ENCODE results near the gene NTN1.

GRCh38 chr17:9271989-9272388 lies 250.7 kb downstream of the NTN1 start:
- TF ChIP-seq POLR2A (IDR thresholded peaks at IDR 0.05) = no peak
- TF ChIP-seq, protein P1, sequence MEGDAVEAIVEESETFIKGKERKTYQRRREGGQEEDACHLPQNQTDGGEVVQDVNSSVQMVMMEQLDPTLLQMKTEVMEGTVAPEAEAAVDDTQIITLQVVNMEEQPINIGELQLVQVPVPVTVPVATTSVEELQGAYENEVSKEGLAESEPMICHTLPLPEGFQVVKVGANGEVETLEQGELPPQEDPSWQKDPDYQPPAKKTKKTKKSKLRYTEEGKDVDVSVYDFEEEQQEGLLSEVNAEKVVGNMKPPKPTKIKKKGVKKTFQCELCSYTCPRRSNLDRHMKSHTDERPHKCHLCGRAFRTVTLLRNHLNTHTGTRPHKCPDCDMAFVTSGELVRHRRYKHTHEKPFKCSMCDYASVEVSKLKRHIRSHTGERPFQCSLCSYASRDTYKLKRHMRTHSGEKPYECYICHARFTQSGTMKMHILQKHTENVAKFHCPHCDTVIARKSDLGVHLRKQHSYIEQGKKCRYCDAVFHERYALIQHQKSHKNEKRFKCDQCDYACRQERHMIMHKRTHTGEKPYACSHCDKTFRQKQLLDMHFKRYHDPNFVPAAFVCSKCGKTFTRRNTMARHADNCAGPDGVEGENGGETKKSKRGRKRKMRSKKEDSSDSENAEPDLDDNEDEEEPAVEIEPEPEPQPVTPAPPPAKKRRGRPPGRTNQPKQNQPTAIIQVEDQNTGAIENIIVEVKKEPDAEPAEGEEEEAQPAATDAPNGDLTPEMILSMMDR (IDR thresholded peaks at IDR 0.05) = no peak

All from uterus (tissue), 2 donors.